Smooth muscle cell (in vitro differentiated cells): ENCODE data around the gene FOSL2. TPM values are rescaled to one million over a fixed set of nuclear protein-coding genes. Genes with fewer than 3 reads are reported as not detected.

Source experiments
- DNase-seq: peaks from one replicate; lab custom pipeline; 2025; ENCODE audit not compliant: unreplicated experiment; lab: John Stamatoyannopoulos, UW
- H2AFZ ChIP-seq: fragments of 200-600 bp; sonication (generic); 2 replicates; pipeline ENCODE4 v1.6.0; 2016; ENCODE audit warnings: antibody characterized with exemption, low read depth, mild to moderate bottlenecking
- H3F3A ChIP-seq: fragments of 200-600 bp; sonication (generic); 2 replicates; pipeline ENCODE4 v1.6.0; 2017; ENCODE audit warnings: antibody characterized with exemption, low read depth
- H3K27ac ChIP-seq: fragments of 200-600 bp; sonication (generic); 2 replicates; pipeline ENCODE4 v1.5.1; 2016; ENCODE audit warnings: low read depth, mild to moderate bottlenecking
- H3K27me3 ChIP-seq: fragments of 200-600 bp; sonication (generic); 2 replicates; pipeline ENCODE4 v1.6.1; 2016; ENCODE audit warnings: low read depth, mild to moderate bottlenecking
- H3K36me3 ChIP-seq: fragments of 200-600 bp; sonication (generic); 2 replicates; pipeline ENCODE4 v1.5.1; 2016; ENCODE audit warnings: low read depth
- H3K4me1 ChIP-seq: fragments of 200-600 bp; sonication (generic); 2 replicates; pipeline ENCODE4 v1.5.1; 2016; ENCODE audit warnings: low read depth
- H3K4me2 ChIP-seq: fragments of 200-600 bp; sonication (generic); 2 replicates; pipeline ENCODE4 v1.6.0; 2016; ENCODE audit warnings: mild to moderate bottlenecking
- H3K4me3 ChIP-seq: fragments of 200-600 bp; sonication (generic); 2 replicates; pipeline ENCODE4 v1.5.1; 2016; ENCODE audit warnings: mild to moderate bottlenecking
- H3K79me2 ChIP-seq: fragments of 200-600 bp; sonication (generic); 2 replicates; pipeline ENCODE4 v1.6.0; 2016; ENCODE audit warnings: low read depth, mild to moderate bottlenecking
- H3K9ac ChIP-seq: fragments of 200-600 bp; sonication (generic); 2 replicates; pipeline ENCODE4 v1.6.0; 2016; ENCODE audit warnings: low read depth
- H3K9me3 ChIP-seq: fragments of 200-600 bp; sonication (generic); replicated peaks from 2 replicates; pipeline ENCODE4 v1.5.1; 2016; ENCODE audit warnings: low read depth
- H4K20me1 ChIP-seq: fragments of 200-600 bp; sonication (generic); 2 replicates; pipeline ENCODE4 v1.6.0; 2016; ENCODE audit warnings: low read depth
- CTCF ChIP-seq: fragments of 200-600 bp; sonication (generic); IDR thresholded peaks from 2 replicates; pipeline ENCODE4 v1.5.1; 2017; ENCODE audit warnings: borderline replicate concordance, mild to moderate bottlenecking, antibody characterized with exemption; ENCODE audit not compliant: insufficient read depth, poor library complexity, severe bottlenecking
- WGBS: methylation state at CpG from one replicate; pipeline ENCODE4 v1.1.7; 2016; ENCODE audit warnings: low lambda C conversion rate; 5-methylcytosine and 5-hydroxymethylcytosine counted together
- polyA plus RNA-seq: library from polyadenylated mRNA; unstranded; fragments of >200 nt; fragmentation: Nextera tagmentation; extraction: Ambion mirVana; gene quantifications from 2 replicates; pipeline ENCODE4 v1.2.1, GENCODE V29; 2016
- total RNA-seq: library from RNA; depleted of rRNA; stranded (reverse); fragments of >200 nt; gene quantifications from 2 replicates; pipeline ENCODE4 v1.2.3, GENCODE V29; 2014

FOSL2 gene
- total and polyA plus RNA-seq, 2 experiments from 2014 or later, result 70.8 to 106 TPM

GRCh38 chr2:28414583-28414982, 21.9 kb downstream of the FOSL2 start:
- H3K9me3 ChIP-seq, result no peaks in the 10 kb centered on the region
- H3K27ac ChIP-seq, result peak overlapping the region; percentile 45
- H3K9ac ChIP-seq, result no peak overlapping the region
- no peaks in the 10 kb centered on the region for H3K4me1 ChIP-seq
- no peak overlapping the region for H2AFZ ChIP-seq
- no peaks in the 10 kb centered on the region for H3K27me3 ChIP-seq
- peaks cover 98% of the 10 kb centered on the region for H4K20me1 ChIP-seq
- H3K4me2 ChIP-seq, result no peak overlapping the region
- H3K4me3 ChIP-seq, result no peak overlapping the region
- peaks cover 24% of the 10 kb centered on the region for H3K36me3 ChIP-seq
- TF ChIP-seq CTCF, result no peak
- H3K79me2 ChIP-seq, result peaks cover 40% of the 10 kb centered on the region
- no peak for DNase-seq
- peaks cover 48% of the 10 kb centered on the region for H3F3A ChIP-seq
- WGBS, result 84% methylated on average over 5 of the region's 5 CpGs

GRCh38 chr2:28415010-28415409, 22.4 kb downstream of the FOSL2 start:
- Histone ChIP-seq H3K36me3 (peaks cover 21% of the 10 kb centered on the region), H3K9ac (no peak overlapping the region), H2AFZ (no peak overlapping the region), H3K79me2 (peaks cover 40% of the 10 kb centered on the region), H3K27me3 (no peaks in the 10 kb centered on the region), H3K9me3 (no peaks in the 10 kb centered on the region), H3K4me1 (no peaks in the 10 kb centered on the region), H3K4me3 (no peak overlapping the region), H3K27ac (peak overlapping the region; percentile 45), H3K4me2 (no peak overlapping the region), H3F3A (peaks cover 52% of the 10 kb centered on the region), H4K20me1 (peaks cover 98% of the 10 kb centered on the region)
- DNase-seq, result no peak
- 94% methylated on average over 13 of the region's 13 CpGs for WGBS
- no peak for TF ChIP-seq CTCF

GRCh38 chr2:28415715-28416114, 23.1 kb downstream of the FOSL2 start:
- Histone ChIP-seq H3F3A (peaks cover 54% of the 10 kb centered on the region), H3K4me3 (no peak overlapping the region), H3K4me2 (no peak overlapping the region), H3K27ac (peak overlapping the region; percentile 45), H3K79me2 (peaks cover 40% of the 10 kb centered on the region), H2AFZ (no peak overlapping the region), H3K27me3 (no peaks in the 10 kb centered on the region), H3K4me1 (no peaks in the 10 kb centered on the region), H3K9me3 (no peaks in the 10 kb centered on the region), H3K9ac (no peak overlapping the region), H3K36me3 (peaks cover 20% of the 10 kb centered on the region), H4K20me1 (peaks cover 98% of the 10 kb centered on the region)
- TF ChIP-seq CTCF, result no peak
- 97% methylated on average over 3 of the region's 3 CpGs for WGBS
- DNase-seq, result no peak

GRCh38 chr2:28419003-28419402, 26.3 kb downstream of the FOSL2 start:
- Histone ChIP-seq H3K79me2 (peaks cover 29% of the 10 kb centered on the region), H3K4me3 (no peak overlapping the region), H3K36me3 (peaks cover 13% of the 10 kb centered on the region), H3K9ac (no peak overlapping the region), H3K4me1 (no peaks in the 10 kb centered on the region), H3K27ac (peak overlapping the region; percentile 27), H2AFZ (no peak overlapping the region), H3K9me3 (no peaks in the 10 kb centered on the region), H3K4me2 (no peak overlapping the region), H3F3A (peaks cover 43% of the 10 kb centered on the region), H4K20me1 (peaks cover 80% of the 10 kb centered on the region), H3K27me3 (no peaks in the 10 kb centered on the region)
- no peak for DNase-seq
- no peak for TF ChIP-seq CTCF
- 85% methylated on average over 3 of the region's 3 CpGs for WGBS
